ENCODE data around the gene ETS2.
A peak's percentile ranks its signal among the peaks of the same experiment; 100 is the strongest.
"Not testable (repeated sequence)": the region's sequence is repeated elsewhere in the genome, so short reads cannot be mapped to it uniquely, and the experiment has no call there.

ETS2 gene

GRCh38 chr21:38839328-38840286, 33.9 kb downstream of the ETS2 start:
- DNase-seq (ENCODE audit: low spot score) = peak; percentile 56

DNA sequence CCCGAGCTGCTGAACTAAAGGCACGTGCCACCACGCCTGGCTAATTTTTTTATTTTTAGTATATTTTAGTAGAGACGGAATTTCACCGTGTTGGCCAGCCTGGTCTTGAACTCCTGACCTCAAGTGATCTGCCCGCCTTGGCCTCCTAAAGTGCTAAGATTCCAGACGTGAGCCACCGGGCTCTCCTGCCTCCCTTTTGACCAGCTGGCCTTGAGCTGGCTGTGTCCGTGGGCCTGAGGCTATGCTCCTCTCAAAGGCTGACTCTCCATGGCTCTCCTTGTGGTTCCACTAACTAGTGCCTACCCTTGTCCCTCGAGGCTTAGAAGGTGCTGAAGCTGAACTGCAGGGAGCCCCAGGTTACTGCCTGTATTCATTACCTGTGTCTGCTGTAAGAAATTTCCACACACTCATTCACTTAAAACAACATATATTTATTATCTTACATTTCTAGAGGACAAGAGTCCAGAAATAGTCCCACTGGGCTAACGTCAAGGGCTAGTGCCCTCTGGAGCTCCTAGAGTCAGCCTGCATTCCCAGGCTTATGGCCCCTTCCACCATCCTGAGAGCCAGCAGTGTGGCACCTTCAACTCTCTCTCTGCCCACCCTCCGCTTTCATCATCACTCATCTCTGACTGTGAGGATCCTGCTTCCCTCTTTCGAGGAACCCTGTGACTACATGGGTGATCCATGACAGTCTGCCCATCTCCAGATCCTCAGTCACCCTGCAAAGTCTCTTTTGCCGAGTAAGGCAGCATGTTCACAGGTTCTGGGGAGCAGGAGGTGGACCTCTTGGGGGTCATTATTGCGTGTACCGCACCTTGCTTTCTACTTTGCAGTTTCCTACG, 34.9 kb downstream of the ETS2 start:
- no peak for DNase-seq (ENCODE audit: low spot score)

DNA sequence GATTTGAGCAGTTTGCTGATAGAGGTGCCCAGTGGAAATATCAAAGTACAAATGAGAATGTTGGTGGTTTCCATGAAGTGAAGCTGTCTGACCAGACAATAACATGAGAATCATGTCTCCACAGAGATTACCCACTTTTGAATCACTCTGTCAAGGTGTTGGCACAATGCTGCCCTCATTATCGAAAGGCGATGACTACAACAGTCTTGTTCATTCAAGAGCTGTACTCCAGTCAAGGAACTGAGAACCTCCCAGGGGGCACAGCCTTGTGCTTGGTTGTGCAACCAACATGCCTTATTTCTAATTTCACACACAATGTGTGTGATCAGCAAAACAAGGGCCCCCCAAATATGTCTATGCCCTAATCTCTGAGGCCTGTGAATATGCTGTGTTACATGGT, 35.7 kb downstream of the ETS2 start:
- DNase-seq (ENCODE audit: low spot score) = no peak

GRCh38 chr21:38842079-38842478, 36.4 kb downstream of the ETS2 start:
- DNase-seq (ENCODE audit: low spot score) = no peak

DNA sequence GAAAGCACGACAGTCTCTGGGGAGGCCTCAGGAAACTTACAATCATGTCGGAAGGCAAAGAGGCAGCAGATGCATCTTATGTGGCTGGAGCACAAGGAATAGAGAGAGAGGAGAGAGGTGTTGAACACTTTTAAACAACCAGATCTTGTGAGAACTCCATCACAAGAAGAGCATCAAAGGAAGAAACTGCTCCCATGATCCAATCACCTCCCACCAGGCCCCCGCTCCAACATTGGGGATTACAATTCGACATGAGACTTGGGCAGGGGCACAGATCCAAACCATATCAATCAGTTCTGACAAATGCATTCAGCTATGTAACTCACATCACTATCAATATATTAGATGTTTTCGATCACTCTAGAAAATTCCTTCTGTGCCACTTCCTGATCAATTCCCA, 37.6 kb downstream of the ETS2 start:
- no peak for DNase-seq (ENCODE audit: low spot score)

DNA sequence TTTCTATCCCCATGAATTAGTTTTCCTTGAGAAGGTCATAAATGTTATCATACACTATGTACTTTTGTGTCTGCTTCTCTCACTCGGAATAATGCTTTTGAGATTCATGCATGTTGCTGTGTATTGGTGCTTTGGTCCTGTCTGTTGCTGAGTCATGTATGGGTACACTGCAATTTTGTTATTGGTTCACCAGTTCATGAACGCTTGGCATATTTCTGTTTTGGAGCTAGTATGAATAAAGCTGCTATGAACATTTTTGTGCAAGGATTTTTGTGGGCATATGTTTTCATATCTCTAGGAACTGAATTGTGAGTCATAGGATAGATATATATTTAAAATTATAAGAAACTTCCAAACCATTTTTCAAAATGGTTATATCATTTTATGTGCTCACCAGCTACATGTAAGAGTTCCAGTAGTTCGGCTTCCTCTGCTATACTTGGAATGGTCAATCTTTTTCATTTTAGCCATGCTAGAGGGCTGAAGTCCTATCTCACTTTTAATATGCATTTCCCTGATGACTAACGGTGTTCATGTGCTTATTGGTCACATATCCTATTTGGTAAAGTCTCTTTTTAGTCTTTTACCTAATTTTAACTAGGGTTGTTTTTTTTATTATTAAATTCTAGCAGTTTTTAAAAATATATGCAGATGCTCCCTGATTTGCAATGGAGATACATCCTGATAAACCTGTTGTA, 38.2 kb downstream of the ETS2 start:
- DNase-seq (ENCODE audit: low spot score) = no peak

DNA sequence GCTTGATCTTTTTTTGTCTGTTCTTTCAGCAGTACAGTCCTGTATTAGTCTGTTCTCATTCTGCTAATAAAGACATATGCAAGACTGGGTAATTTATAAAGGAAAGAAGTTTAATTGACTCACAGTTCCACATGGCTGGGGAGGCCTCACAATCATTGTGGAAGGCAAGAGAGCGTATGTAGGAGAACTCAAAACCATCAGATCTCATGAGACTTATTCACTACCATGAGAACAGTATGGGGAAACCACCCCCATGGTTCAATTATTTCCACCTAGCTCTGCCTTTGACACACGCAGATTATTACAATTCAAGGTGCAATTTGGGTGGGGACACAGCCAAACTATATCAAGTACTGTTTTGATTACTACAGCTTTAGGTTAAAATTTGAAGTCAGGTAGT, 39.6 kb downstream of the ETS2 start:
- not testable (repeated sequence) for DNase-seq (ENCODE audit: low spot score)

DNA sequence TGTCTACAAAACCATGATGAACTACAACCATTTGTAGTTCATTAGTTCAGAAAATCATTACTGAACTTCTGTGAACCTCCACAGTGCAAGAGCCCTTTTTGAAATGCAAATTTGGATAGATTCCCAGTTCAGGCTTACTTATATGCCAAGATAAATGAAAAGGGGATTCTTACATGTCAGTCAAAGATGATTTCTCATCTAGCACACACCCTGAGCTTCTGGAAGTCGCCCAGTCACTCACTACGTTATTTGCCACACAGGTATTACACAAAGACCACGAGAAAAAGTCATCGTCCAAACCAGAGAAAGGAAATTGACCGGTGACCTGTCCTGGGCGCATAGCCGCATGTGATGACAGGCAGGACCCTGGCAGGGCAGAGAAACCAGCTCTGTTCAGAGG, 41.8 kb downstream of the ETS2 start:
- DNase-seq (ENCODE audit: low spot score) = no peak

DNA sequence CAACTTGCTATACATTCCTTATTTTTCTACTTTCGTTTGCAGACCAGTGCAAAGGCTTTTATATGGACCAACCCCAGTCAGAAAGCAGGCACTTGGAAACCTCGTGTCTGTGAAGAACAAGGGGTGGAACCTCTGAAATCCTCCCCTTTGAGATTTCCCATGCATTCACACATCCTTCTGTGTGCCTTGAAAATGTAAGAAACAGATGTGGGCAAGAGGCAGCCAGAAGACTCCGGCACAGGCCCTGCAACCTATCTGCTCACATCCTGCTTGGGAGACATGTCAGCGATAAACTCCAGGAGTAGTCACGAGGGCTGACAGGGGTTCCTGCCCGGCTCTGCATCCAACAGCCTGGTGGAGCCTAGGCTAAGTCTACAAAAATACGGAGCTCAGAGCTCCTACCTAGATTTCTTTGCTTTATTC, 42.5 kb downstream of the ETS2 start:
- no peak for DNase-seq (ENCODE audit: low spot score)

DNA sequence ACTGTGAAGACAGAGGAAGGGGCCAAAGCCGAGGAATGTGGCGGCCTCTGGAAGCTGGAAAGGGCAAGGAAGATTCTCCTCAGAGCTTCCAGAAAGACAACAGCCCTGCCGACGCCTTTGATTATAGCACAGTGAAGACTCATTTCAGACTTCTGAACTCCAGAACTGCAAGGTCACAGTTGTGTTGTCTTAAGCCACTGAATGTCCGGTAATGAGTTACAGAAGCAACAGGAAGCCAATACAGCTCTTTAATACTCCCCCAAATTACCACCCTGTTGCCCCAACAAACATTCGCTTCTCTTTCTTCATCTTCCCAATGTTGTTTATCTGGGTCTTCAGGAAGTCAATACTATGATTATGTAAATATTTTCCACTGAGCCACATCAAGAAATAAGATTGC, 44.0 kb downstream of the ETS2 start:
- no peak for DNase-seq (ENCODE audit: low spot score)

DNA sequence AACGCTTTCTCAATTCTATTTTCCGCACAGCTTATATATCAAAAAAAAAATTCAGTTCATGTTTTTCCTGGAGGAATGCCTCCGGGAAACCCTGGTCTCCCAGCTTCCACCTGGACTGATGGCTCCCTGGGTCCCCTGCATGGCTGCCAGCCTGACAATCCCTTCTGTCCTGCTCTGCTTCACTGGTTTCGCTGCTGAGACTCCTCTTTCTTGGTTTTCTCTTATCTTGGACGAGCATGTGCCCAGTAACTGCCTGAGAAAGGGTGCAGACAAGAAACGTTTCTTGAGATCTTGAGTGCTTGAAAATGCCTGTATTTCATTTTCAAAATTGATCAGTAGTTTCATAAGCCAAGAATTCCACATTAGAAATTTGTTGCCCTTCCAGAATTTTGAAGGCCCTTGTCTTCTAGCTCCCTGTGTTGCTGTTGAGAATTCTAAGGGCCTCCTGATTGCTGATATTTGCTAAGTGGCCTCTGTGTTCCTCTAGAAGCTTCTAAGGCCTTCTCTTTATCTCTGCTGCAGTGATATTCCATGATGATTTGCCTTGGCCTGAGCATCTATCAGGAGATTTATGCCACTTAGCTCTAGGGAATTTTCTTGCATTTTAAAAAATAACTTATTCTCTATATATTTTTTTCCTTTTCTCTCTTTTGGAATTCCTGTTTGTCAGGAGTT, 44.7 kb downstream of the ETS2 start:
- DNase-seq (ENCODE audit: low spot score) = no peak

GRCh38 chr21:38851101-38851500, 45.4 kb downstream of the ETS2 start:
- DNase-seq (ENCODE audit: low spot score) = no peak

- DNase-seq (ENCODE audit: low spot score) = no peak
Measured at GRCh38 chr21:38852278-38852677, 46.5 kb downstream of the ETS2 start.

DNA sequence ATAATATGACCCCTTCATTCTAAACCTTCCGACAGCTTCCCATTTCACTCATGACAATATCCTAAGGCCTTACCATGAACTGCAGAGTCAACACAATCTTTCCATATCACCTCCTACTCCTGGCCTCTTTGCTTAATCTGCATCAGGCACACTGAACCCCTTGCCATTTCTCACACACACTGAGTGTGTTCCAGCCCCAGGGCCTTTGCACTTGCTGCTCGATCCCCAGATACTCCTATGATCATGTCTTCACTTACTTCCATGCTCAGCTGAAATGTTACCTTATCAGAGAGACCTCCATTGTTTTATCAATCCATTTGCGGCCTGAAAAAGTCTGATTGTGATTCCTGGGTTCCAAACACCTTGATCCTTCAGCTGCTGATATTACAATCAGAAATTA, 47.0 kb downstream of the ETS2 start:
- no peak for DNase-seq (ENCODE audit: low spot score)

DNA sequence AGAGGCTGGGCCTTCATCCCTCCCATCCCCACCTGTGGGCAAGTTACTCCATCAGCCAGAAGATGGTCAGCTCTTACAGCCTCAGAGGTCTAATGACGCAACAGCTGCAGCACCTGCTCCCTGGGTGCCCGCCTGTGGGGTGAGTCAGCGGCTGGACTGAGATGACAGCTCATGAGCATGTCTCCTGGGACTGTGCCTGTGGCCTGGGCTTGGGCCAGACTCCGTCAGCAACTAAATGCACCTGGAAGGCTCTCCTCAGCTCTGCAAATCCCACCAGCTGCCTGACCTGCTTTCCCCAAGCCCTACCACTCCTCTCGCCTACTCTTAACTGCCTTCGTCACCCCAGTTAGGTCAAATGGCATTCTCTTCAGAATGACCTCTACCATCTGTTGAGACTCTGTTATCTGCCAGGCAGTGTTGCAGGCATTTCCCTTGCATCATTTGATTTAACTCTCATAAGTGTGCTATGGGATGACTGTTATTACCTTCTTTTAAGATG, 47.7 kb downstream of the ETS2 start:
- peak; percentile 40 for DNase-seq (ENCODE audit: low spot score)

DNA sequence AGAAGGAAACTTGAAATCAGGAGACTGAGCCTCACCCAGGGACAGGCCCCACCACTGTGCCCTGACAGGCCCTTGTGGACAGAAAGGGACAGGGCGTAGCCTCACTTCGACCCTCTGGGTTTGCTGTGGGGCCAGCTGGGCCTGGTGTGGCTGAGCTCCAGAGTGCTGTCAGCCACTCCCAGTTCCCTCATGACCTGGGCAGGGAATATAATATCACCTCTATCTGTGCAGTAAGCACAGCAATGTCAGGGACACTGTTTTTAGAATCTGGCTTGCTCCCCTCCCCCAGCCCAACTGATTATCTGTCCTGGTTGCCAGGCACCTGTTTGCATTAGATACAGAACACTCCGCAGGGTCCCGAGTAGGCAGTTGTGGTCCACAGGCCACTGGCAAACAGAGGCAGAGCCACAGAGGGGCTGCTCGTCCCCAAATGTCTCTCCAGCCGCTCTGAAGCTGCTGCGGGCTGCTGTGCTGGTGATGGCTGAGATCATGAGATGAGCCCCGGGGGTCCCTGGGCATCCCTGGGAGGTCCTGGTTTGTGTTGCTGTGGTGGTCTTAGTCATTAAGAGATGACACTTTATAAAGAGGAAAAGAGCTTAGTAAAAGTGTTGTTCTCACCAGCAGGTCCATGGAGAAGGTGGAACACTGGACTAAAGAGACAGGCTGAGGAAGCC, 51.6 kb downstream of the ETS2 start:
- DNase-seq (ENCODE audit: low spot score) = no peak

DNA sequence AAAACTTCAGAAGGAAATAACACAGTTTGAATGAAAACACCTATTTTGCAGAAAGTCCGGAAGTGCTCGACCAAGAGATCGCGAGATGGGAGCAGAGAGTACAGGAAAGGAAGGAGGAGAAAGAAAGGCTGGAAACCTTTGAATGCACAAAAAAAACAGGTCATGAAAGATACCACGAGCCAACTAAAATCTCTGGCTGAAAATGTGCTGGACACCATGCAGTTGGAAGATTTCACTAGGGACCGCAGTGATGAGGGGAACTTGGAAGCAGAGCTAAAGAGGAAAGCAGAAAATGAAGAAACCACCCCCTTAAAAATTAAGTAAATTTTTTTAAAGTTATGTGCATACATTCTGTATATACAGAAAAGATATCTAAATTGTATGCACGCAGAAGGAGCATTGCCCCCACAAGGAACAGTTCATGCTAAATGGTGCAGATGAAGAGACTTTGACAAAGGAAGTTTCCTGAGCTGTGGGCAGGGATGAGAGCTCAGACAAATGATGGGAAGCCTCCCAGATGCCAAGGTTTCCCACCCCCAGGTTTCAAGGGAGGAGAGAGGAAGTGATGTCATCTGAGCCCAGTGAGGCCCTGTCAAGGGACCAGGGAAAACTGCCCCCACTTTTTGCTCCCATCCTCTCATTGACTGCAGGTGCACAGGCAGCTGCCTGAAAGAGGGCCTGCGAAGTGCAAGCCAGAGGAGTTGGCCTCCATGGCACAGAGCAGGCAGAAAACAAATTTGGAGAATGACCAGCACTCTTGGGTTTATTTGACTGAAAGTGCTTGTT, 52.5 kb downstream of the ETS2 start:
- no peak for DNase-seq (ENCODE audit: low spot score)

- no peak for DNase-seq (ENCODE audit: low spot score)
Measured at GRCh38 chr21:38858812-38859205, 53.1 kb downstream of the ETS2 start.

- DNase-seq (ENCODE audit: low spot score) = no peak
Measured at GRCh38 chr21:38859852-38860251, 54.1 kb downstream of the ETS2 start.

DNA sequence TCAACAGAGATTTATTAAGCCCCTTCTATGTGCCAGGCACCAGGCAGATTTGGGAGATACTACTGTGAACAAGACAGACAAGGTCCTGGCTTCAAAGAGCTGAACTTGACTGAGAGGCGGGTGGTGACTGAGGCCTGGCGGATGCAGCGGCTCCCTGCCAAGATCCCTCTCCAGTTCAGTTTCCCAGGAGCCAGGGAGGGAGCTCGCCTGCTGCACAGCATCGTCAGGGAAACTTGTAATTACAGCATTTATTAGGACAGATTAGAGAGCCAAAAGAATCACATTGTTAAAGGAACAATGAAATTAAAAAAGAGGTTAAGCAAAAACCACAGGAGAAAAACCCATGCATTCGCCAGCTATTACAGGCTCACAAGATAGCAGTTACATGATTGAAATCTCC, 55.3 kb downstream of the ETS2 start:
- DNase-seq (ENCODE audit: low spot score) = no peak

All from AG20443 (cell line).